HL-60/S4 treated with phorbol 12-myristate 13-acetate at 8.2 ng/mL for 4 days and 3 days (cell line): ENCODE measurements around the gene TMTC1.

Experiments
- in situ Hi-C: fragments of 300-500 bp; cut with MboI; formaldehyde crosslinking; loops from 2 replicates; pipeline ENCODE4 v1.15.0; 2022; ENCODE audit warnings: low sequenced_read_pairs

Gene TMTC1

DNA sequence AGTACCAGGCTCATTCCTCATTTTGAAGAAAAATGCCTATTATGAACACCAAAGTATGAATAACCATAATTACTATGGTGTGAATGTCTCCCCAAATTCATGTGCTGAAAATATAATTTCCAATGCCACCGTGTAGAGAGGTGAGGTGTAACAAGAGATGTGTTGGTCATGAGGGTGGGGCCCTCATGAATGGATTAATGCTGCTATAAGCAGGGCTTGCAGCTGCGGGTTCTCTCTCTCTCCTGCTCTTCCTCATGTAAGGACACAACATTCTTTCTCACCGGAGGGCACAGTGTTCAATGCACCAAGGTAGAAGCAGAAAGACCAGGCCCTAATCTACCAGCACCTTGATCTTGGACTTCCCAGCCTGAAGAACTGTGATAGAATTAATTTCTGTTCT lies 70.0 kb downstream of the TMTC1 start:
- in situ Hi-C loops = no loop called here

DNA sequence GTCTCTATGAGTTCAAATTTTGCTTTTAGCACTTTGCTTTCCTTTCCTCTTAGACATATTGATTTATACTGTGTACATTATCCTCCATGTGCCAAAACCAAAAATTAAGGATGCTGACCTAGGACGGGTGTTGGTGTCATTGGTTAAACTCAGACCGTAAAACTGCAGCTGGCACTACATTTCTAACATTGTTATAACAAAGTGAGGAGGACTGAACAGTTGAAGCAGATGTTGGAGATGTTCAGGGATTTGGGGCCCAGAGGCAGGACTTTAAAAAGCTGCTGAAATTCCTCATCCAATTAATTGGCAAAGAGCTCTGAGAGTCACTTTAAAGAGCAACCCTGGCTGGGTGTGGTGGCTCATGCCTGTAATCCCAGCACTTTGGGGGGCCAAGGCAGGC lies 72.4 kb downstream of the TMTC1 start:
- in situ Hi-C loops = no loop called here

DNA sequence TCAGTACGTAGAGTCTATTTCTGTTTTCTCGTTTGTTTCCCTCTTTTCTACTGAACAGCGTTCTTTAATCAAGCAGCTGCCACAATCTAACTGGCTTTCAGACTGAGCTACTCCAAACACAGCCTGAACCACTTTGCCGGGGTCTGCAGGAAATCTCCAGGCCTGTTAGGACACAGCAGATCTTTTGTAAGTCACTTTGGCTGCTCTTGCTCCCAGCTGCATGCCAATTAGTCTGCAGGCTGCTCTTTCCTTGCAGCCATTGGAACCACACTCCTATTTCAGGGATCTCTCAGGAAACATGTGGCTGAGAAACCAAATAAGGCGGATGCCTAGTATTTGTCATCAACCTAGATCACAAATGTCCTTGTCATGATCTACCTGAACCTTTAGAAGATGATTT lies 73.6 kb downstream of the TMTC1 start:
- in situ Hi-C loops = no loop called here

DNA sequence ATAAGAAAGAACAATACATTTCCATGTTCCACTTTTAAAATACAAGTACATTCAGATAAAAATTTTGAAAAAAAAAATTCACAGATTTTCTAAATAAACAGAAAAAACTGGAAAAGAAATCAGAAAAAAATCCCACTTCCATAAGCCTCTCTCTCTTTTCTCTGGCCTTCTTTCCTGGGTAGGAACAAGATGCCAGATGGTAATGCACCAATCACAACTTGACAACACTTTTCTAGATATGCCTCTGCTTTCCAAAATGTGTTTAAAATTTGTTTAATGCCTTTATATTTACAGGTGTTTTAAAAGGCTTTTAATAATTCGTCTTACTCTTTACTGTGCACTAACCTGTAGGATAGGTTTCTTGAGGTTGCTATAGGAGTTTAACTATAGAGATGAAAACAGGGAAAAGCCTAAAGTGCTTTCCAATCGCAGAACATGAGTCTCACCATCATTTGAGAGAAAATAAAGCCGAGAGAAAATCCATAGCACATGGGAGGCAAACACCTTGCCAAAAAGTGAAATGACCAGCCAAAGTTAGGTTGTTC lies 74.2 kb downstream of the TMTC1 start:
- in situ Hi-C loops = no loop called here

DNA sequence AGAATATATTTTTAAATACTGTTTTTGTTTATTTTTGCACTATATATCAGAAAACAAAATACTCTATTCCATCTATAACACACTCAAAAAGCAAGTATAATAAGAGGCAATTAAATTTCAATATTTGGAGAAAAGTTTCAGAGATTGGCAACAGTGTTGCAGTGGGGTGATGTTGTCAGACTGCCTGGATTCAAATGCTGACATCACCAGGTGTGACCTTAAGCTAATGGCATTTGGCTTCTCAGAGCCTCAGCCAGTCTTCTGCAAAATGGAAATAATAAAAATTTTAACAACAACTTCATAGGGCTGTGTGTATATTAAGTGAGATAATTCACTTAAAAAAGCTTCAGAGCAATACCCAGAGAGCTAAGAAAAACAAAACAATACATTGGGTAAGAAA lies 74.7 kb downstream of the TMTC1 start:
- in situ Hi-C loops = no loop called here

DNA sequence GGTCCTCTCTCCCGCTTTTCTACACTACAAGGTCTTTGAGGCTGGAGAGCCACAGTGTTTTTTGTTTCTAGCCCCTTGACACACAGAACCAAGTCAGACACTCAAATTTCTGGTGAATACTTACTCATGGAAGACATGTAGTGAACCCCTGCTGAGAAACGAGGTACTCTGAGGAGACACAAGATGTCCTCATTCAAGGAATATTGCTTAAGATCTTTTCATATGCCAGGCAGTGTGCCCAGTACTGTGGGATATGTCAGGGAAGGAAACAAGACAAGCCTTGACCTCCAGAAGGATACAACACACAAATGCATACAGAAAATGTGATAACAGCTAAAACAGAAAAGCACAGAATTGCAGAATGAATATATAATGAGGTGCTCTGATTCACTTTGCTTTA lies 75.9 kb downstream of the TMTC1 start:
- in situ Hi-C loops = no loop called here

DNA sequence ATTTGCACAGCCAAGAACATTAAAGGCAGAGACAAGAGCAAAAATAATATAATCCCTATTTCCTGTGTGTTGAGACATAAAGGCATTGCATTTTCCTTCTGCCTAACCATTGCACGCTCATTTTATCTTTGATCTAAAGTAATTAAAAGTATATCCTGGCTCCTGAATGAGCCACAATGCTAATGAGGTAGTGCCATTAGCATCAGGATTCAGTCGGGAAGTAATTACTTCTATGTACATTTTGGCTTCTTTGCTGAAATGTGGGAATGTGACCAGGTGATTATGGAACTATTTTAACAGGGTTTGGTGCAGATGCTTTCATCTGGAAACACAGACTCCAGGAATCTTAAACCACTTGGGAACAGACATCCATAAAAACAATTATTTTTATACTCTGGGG lies 77.4 kb downstream of the TMTC1 start:
- in situ Hi-C loops = no loop called here

DNA sequence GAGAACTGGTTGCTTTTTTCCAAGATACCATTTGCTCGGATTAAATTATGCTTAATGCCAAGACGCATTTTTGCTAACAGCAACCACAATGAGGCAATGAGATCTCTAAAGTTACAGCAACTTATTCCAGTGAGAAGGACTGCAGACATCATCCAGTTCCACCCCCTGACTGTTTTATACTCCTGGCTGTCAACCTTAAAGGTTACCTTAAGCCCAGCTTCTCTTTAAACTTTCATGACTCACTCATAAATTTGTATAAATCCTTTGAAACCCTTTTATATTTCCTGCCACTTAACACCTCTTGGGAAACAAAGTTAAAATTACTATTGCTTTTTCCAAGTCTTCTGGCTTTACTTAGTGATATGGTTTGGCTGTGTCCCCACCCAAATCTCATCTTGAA lies 80.2 kb downstream of the TMTC1 start:
- in situ Hi-C loops = no loop called here

DNA sequence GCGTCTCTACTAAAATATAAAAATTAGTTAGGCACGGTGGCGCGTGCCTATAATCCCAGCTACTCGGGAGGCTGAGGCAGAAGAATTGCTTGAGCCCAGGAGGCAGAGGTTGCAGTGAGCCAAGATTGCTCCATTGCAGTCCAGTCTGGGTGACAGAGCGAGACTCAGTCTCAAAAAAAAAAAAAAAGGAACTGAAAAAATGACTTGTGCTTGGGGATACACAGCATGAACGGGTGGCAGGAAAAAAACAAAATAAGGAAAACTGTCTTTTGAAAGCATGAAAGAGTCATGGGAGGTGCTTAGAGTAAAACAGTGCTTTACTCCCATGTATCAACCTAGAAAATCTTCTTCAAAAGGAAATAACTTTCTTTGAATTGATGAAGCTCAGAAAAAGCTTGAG lies 80.8 kb downstream of the TMTC1 start:
- in situ Hi-C loops = no loop called here

DNA sequence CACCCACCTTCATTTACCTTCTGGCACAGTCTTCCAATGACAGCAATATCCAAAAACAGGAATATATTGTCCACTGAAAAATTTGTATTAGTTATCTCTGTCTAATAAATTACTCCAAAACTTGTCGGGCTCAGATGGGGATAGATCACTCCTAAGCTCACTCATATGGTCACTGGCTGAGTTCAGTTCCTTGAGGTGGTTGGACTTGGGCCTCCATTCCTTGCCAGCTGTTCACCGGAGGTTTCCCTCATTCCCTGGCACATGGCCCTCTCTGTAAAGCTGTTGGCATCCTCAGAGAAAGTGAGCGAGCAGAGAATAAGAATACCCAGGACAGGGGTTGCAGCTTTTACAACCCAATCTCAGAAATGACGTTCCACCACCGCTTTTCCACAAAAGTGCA lies 81.5 kb downstream of the TMTC1 start:
- in situ Hi-C loops = no loop called here

DNA sequence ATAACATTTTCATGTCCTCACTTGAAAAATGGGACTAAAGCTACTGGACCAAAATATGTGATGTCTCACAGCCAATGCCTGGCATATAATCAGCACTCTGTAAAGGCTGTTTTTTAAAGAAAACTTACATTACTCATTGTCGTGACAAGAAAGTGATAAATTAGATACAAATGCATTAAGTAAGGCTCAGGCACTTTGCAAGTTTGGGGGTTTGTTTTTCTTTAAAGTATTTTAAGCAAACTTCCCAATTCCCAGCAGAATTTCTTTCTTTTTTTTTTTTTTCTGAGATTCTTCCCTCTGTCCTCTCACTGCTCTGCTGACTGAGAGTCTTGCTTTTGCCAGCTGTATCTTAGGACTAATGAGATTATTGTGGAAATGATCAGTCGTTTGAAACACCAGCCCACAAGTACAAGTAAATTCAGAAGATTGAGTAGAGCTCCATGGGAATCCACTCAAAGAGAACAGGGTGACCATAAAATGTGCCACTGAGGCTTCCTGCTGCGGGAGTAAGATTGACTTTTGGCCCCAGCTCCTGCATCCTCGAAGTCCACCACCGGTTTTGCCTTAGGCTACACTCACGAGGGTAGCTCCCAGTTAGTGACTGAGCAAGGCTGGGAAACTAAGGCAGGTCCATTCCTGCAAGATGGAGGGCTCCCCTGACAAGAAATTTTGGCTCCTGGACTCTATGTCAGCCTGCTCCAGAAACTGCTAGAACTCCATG lies 82.8 kb downstream of the TMTC1 start:
- in situ Hi-C loops = no loop called here

DNA sequence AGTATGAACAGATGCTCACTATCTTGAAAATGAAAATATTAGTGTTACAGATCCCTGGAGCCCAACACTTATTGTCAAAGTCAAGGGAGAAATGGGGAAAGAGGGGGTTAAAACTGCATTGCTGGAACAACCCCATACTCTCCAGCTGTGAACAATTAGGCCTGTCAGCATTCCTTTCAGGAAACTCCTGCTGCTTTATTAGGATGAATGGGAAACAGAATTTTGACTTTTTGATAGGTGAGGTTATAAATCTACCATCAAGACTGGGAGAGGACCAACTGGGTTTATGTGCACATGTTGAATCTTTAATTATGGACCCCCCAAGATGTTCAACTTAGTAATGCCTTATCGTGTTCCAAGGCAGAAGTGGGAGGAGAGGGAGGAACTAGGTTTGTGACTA lies 85.0 kb downstream of the TMTC1 start:
- in situ Hi-C loops = no loop called here

DNA sequence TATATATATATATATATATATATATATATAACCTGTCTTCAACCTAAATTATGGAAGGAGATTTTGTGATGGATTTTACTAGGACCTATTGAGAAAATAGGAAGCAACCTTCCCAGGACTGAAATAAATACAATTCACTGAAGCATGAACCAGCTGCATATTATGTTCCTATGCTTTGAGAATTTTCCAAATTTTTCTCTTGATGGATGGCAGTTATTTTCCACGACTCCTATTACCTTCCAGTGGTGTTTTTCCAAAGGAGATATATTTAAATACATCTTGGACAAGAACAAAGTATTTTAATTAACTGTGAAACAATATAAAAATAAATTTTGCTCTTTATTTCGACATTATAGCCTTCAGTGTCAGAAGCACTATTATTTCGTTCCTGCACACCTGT lies 87.9 kb downstream of the TMTC1 start:
- in situ Hi-C loops = no loop called here

DNA sequence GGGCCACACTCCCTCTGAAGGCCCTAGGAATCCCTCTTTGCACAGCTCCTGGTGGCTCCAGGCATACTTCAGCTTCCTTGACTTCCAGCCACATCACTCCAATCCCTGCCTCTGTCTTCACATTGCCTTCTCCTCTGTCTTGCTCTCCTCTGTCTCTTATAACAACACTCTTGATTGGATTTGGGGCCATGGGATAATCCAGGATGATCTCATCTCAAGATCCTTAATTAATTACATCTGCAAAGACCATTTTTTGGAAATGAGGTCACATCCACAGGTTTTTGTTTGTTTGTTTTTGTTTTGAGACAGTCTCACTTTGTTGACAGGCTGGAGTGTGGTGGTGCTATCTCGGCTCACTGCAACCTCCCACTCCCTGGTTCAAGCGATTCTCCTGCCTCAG lies 88.7 kb downstream of the TMTC1 start:
- in situ Hi-C loops = no loop called here

DNA sequence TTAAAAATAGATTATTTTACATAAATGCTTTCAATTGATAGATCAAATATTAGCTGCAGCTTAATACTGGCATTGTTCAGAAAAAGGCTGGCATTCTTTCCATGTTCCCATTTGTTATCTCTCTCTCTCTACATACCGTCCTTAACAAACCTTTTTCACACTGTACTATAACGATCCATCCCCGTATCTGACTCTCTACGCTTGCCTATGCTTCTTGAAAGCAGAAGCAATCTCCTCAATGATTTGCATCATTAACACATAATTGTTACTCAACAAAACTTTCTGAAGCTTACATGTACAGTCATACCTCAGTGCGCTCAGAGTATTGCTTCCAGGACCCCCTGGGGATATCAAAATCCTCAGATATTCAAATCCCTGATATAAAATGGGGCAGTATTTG lies 89.7 kb downstream of the TMTC1 start:
- in situ Hi-C loops = no loop called here

DNA sequence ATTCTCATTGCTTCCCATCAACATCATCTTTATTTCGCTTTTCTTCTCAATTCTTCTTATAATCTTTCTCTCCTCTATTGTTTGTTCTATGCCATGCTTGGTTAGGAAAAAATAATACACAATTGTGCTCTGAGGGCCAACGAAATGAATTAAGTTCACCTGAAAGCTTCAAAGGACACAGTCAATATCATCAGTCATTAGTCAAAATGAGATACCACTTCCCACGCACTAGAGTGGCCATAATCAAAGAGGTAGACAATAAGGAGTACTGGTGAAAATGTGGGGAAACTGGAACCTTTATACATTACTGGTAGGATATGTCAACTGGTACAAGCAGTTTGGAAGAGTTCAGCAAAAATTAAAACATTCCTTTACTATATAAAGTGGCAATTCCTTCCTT lies 91.5 kb downstream of the TMTC1 start:
- in situ Hi-C loops = no loop called here

DNA sequence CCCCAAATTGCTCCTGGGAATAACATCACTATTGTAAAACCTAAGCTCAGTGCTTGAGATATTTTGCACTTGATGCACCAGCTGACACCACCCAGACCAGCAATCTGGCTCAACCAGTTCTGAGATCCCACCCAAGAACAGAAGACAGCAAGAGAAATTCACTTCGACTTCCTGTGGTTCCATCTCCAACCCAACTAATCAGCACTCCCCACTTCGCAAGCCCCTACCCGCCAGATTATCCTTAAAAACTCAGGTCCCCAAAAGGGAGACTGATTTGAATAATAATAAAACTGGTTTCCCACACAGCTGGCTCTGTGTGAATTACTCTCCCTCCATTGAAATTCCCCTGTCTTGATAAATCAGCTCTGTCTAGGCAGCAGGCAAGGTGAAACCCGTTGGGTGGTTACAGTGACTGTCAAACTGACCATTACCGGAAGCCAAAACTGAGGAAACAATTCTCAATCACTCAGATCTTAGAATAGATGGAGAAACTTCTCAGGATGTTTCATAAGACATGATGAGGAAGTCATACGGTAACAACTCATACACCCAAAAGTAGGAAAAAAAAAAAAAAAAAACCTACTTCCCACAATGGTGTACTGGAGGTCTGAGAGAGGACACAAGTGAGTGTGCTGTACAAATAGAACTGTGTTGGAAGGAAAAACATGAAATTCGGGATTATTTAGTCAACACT lies 92.4 kb downstream of the TMTC1 start:
- in situ Hi-C loops = no loop called here

DNA sequence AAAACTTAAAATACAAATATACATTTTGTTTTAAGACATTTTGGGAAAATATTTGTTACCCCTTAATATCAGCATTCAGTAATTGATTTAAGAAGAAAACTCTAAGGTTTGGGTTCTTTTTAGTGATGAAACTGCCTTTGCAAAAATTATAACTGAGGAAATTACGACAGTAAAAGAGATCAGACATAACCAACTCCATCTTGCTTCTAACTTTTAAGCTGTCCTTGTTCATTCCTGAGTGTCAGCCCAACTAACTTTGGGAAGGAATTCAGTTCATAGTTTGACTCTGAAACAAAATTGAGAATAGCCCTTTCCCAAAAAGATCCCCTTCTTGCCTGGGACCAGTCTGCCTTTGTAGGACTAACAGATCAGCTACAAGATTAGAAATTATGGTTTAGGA lies 93.0 kb downstream of the TMTC1 start:
- in situ Hi-C loops = no loop called here

DNA sequence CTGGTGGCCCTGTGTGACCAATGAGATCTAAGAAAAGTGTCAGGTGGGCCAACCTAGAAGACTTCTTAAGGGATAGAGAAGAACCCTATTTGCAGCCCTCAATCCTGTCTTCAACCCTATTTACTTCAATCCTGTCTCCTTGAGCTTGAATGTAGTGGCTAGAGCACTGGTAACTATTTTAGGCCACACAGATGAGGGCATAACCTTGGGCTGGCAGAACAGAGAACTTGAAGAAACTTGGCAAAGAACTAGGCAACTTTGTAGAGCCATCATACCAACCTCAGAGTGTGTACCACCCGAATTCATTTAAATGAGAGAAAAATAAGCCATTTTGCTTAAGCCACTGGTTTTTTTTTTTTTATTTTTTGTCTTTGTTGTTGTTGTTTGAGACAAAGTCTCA lies 94.8 kb downstream of the TMTC1 start:
- in situ Hi-C loops = no loop called here

DNA sequence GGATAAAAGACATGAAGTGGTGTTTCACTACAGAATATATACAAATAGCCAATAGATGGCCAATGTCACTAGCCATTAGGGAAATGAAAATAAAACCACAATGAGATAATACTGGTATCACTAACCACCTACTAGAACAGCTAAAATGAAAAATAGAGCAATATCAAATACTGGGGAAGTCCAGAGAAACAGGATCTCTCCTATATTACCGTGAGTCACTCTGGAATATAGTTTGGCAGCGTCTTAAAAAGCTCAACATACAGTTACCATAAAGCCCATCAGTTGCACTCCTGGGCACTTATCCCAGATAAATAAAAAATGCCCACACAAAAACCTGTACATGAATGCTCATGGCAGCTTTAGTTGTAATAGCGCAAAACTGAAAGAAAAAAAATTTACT lies 101.7 kb downstream of the TMTC1 start:
- in situ Hi-C loops = no loop called here

DNA sequence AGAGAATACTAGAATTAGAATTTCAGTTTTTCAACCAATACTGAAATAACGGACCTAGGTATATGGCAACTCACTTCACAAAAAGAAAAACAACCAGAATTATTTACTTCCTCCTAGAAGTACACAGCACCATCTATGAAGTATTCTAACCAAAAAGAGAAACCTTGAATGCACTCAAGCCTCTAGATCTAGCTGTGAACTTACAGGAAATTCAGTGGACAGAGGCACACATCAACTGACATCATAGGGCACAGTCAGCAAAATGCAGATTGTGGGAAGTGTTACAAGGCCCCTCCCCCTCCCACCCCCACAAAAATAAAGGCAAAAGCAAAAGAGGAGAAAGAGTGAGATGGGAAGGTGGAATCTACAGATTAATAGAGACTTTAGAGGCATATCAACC lies 102.4 kb downstream of the TMTC1 start:
- in situ Hi-C loops = no loop called here

DNA sequence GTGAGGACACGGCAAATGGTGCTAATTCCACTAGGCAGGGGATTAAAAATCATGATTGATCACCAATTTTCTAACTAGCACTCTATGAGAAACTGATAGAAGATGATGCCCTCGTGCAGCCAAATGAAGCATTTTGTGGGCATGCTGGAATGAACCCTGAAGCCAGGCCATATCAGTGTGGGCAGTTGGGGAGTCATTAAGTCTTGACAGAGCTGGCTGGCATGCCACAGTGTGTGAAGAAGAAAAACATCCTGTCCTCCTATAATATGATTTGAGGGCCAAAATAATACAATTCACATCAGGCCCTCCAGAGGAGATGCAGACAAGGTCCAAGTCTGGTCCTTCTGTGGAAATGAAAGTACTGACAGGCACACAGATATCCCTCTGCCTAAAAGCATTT lies 107.1 kb downstream of the TMTC1 start:
- in situ Hi-C loops = no loop called here

DNA sequence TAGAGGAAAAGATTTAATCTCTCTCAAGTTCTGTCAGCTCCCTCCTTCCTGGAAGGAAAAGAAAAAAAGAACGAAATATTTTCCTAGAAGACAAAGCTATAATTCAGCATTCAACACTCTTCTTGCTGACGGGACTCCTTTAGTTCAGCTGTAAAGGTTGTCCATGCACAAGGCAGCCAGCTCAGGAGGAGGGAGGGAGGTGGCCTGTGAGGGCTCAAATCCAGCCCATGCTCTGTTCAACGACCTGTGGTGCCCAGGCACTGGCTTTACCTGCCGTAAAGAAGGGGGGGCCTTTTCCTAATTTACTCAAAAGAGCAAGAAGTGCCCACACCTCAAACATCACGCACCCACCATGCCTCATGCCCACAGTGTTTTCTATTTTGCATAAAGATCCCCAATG lies 109.3 kb downstream of the TMTC1 start:
- in situ Hi-C loops = no loop called here
